ENCODE data around the gene CFAP99.

CFAP99 gene

GRCh38 chr4:2443956-2444740, 25.4 kb downstream of the CFAP99 start:
- in situ Hi-C loops (cut with HindIII; ENCODE audit: low sequenced_read_pairs): no loop called here

GRCh38 chr4:2445130-2445529, 26.4 kb downstream of the CFAP99 start:
- in situ Hi-C loops (cut with HindIII; ENCODE audit: low sequenced_read_pairs): no loop called here

DNA sequence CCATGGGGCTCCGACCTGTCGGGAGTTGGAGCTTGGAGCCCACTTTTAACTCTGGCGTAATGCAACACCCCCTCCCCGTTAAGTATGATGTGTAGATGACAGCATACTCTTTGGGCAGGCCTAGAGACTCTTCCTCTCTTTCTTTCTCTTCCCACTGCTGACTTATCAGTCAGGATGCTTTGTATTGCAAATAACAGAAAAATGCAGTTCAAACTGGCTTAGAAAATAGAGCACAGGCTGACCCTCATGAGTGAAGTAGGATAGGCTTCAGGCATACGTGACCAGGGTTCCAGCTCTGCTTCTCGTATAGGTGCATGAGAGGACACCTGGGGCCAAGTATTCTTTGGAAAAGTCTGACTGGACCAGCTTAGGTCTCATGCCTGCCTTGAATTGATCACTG, 26.8 kb downstream of the CFAP99 start:
- in situ Hi-C loops (cut with HindIII; ENCODE audit: low sequenced_read_pairs): no loop called here

- in situ Hi-C loops (cut with HindIII; ENCODE audit: low sequenced_read_pairs): no loop called here
Measured at GRCh38 chr4:2446656-2447564, 28.2 kb downstream of the CFAP99 start.

GRCh38 chr4:2448589-2448988, 29.8 kb downstream of the CFAP99 start:
- in situ Hi-C loops (cut with HindIII; ENCODE audit: low sequenced_read_pairs): no loop called here

GRCh38 chr4:2449051-2449450, 30.3 kb downstream of the CFAP99 start:
- in situ Hi-C loops (cut with HindIII; ENCODE audit: low sequenced_read_pairs): no loop called here

- in situ Hi-C loops (cut with HindIII; ENCODE audit: low sequenced_read_pairs): loop anchor here (5.0 kb wide), 1 partner anchor 48 kb away; no protein-coding TSS in a partner anchor
Measured at GRCh38 chr4:2449511-2450392, 31.0 kb downstream of the CFAP99 start.

- in situ Hi-C loops (cut with HindIII; ENCODE audit: low sequenced_read_pairs): loop anchor here (5.0 kb wide), 1 partner anchor 47 kb away; no protein-coding TSS in a partner anchor
Measured at GRCh38 chr4:2450394-2451035, 31.8 kb downstream of the CFAP99 start.

- in situ Hi-C loops (cut with HindIII; ENCODE audit: low sequenced_read_pairs): loop anchor here (5.0 kb wide), 1 partner anchor 46 kb away; no protein-coding TSS in a partner anchor
Measured at GRCh38 chr4:2451036-2451520, 32.3 kb downstream of the CFAP99 start.

DNA sequence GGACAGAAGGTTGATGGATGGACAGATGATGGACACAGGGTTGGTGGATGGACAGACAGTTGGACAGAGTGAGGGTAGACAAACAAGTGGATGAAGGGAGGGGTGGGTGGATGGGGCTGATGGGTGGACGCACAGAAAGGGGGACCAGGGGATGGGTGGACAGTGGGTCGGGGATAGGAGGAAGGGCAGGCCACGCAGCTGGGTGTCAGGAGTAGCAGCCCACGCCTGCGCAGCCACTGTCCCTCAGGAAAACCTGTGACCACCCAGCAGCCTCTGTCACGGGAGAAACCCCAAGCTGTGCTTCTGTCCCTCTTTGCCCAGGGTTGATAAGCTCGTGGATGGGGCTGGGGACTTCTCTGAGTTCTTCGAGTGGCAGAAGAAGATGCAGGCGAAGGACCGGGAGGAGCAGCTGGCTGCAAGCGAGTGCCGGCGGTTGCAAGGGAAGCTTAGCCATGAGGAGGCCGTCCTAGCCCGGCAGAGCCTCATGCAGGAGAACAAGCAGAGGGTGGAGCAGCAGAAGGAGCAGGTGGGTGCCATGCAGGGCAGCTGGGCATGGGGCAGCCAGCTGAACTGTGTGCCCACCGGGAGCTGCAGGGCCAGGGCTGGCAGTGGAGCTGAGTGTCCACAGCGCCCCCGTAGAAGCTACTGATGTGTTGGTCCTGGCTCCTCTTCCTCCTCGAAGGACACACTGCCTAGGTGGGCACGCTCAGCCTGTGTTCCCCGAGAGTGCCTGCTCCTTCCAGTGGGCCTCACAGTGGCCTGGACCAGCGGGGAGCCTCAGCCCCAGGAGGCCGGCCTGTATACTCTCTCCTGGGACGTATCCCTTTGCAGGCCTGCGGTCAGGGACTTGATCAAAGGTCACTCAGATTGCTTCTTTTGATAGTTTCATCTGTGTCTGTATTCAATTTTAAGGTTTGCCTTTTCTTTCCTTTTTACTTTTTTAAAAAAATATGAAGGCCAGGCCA, 33.3 kb downstream of the CFAP99 start:
- in situ Hi-C loops (cut with HindIII; ENCODE audit: low sequenced_read_pairs): loop anchor here (5.0 kb wide), 1 partner anchor 45 kb away; no protein-coding TSS in a partner anchor

DNA sequence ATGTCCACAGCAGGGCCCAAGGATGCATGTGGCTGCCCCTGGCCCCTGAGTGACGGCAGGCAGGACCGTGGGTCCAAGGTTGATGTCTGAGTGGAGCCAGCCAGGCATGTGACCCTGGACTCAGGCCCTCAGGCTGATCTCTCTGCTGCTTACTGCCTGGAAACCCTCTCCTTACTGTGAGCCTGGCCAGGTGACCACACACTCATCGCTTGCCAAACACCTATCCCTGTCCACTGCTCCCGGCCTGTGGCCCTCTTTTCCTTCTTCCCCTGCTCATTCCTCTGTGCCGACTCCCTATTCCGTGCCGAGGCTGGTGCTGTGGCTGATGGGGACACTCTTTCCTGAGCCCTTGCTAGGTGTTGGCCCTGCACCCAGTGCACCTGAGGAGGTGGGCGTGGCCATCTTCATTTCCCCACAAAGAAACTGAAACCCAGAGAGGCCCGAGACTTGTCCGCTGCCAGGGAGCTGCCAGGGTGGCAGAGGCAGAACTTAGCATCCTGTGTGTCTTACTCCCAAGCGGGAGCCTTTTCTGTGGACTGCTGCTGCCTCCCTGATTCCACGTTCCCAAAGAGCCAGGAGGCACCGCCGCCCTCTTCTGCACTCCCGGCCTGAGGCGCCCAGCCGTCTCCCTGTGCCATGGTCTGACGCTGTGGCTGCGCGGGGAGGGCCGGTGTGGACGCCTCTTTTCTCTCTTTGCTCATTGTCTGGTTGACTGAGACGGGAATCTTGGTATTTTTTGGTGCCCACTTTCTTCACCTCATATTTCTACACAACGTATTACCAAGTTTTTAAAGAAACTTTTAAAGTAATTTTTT, 38.9 kb downstream of the CFAP99 start:
- in situ Hi-C loops (cut with HindIII; ENCODE audit: low sequenced_read_pairs): no loop called here

DNA sequence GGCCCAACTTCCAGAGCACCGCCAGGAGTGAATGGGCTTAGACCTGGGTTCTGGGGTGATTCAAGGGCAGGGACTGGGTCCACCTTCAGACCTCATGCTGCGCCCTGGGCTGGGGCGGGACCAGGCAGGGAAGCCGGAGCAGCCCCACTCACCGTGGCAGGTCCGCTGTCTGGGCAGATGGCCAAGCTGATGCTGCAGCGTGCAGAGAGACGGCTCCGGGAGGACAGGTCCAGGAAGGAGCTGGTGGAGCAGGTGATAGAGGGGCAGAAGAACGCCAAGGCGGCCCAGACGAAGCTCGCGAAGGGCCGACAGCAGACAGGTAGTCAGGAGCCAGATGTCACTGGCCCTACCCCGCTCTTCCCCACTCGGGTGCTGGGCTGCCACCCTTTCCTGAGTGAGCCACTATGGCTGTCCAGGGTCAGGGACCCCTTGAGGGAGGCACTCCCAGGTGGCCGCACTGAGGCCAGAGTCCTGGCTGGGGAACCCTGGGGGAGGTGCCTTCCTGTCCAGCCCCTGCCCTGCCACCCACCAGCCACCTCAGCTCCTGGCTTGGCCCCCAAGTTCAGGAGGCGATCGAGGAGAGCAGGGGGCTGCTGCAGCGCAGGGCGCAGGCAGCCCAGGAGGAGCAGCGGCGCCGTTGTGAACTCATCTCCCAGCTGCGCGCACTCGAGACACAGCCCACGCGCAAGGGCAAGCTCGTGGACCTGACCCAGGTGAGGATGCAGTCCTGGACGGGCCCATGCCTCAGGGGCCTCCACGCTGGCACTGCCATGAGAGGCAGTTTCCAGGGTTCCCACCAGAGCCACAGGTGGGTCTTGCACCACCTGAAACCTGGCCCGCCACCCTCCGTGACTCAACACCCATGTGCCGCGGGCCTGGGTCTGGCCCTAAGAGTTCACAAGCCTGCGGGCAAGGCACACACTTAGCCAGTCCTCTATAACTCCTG, 40.1 kb downstream of the CFAP99 start:
- in situ Hi-C loops (cut with HindIII; ENCODE audit: low sequenced_read_pairs): no loop called here

- in situ Hi-C loops (cut with HindIII; ENCODE audit: low sequenced_read_pairs): no loop called here
Measured at GRCh38 chr4:2459589-2460349, 41.0 kb downstream of the CFAP99 start.

DNA sequence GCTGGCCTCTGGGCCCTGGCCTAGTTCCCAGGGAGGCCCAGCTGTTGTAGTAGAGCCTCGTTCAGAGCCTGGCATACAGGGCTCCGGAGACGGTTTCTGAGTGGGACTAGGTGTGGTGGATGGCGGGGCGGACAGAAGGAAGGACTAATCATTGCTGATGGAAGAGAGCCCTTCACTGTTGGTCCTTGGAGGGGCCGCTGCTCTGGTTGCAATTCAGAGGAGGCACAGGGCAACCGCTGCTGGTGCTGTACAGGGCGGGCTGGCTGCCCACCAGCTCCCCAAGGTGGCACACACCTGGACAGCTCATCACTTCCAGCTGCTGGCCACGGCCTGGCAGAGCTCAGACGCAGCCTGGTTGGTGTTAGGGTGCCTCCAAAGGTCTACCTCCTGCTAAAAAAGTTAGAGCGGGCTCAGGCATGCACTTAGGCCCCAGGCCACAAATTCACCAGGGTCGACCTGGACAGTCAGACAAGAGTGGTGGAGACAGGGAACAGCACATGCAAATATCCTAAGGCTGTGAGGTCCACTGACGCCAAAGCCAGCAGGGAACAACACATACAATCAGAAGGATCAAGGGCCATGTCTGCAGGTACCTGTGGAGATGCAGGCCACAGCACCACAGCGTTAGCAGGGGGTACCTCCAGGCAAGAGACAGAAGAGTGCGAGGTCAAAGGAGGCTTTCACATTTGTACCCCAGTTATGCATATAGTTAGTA, 42.6 kb downstream of the CFAP99 start:
- in situ Hi-C loops (cut with HindIII; ENCODE audit: low sequenced_read_pairs): no loop called here

- in situ Hi-C loops (cut with HindIII; ENCODE audit: low sequenced_read_pairs): no loop called here
Measured at GRCh38 chr4:2462218-2462991, 43.6 kb downstream of the CFAP99 start.
